Astrocyte (in vitro differentiated cells and primary cell): ENCODE measurements around the gene TMEM52B.

Source experiments
- CTCF ChIP-seq: IDR thresholded peaks from 2 replicates; pipeline ENCODE4 v1.5.1; 2011; ENCODE audit warnings: low read depth, mild to moderate bottlenecking, inconsistent platforms, low read length, moderate library complexity; ENCODE audit not compliant: insufficient read depth
- EZH2 ChIP-seq: IDR thresholded peaks from 2 replicates; pipeline ENCODE4 v1.6.1; 2012; ENCODE audit warnings: mild to moderate bottlenecking, low read length, inconsistent platforms; ENCODE audit not compliant: insufficient read depth

DNA sequence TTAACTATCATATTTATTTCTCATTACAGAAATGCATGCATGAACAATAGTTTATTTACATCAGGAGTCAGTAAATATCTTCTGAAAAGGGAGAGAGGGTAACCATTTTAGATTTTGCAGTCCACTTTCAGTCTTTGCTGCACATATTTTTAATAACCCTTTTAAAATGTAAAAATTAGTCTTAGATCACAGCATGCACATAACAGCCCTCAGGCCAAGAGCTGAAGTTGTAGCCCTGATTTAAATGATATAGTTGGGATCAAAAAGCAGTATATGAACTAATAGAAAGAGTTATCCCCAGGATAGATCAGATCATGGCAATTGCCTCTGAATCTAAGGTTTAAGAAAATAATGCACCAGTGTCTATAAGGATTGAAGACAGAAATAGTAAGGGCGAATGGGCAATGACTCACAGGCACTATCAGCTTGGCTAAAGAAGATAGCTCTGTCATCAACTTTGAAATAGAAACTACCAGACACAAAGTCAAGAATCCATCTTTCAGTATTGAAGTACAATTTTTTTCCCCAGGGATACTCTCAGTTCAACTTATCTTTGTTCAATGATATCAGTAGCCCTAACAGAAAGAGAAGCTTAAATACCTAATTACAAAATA is 35.7 kb upstream of the TMEM52B start:
- TF ChIP-seq CTCF, result no peak
- TF ChIP-seq EZH2, result no peak
